DND-41 (cell line): ENCODE measurements around the gene DPEP1.
"Not testable (repeated sequence)": the region's sequence is repeated elsewhere in the genome, so short reads cannot be mapped to it uniquely, and the experiment has no call there.

Source experiments
- ATAC-seq: fragments of 200-7000 bp; cut with Tn5 transposase; 3 replicates; pipeline ENCODE4 v1.9.1; 2021; ENCODE audit warnings: low read depth; ENCODE audit not compliant: insufficient read depth
- DNase-seq: peaks from one replicate; pipeline ENCODE4 v3.0.0-alpha.2; 2020
- H2AFZ ChIP-seq: 2 replicates; pipeline ENCODE4 v1.6.0; 2012; ENCODE audit warnings: low read depth, low read length
- H3K27ac ChIP-seq: 2 replicates; pipeline ENCODE4 v1.5.1; 2012; ENCODE audit warnings: low read length, inconsistent platforms
- H3K27me3 ChIP-seq: fragments of 200-600 bp; sonication (generic); 2 replicates; pipeline ENCODE4 v1.6.0; 2012; ENCODE audit warnings: low read length, mild to moderate bottlenecking, inconsistent platforms; ENCODE audit not compliant: insufficient read depth, poor library complexity
- H3K36me3 ChIP-seq: 2 replicates; pipeline ENCODE4 v1.5.1; 2012; ENCODE audit warnings: low read length, inconsistent platforms; ENCODE audit not compliant: insufficient read depth
- H3K4me1 ChIP-seq: 2 replicates; pipeline ENCODE4 v1.5.1; 2012; ENCODE audit warnings: mild to moderate bottlenecking, low read length; ENCODE audit not compliant: insufficient read depth
- H3K4me2 ChIP-seq: 2 replicates; pipeline ENCODE4 v1.6.0; 2012; ENCODE audit warnings: mild to moderate bottlenecking, moderate library complexity, low read length, inconsistent platforms; ENCODE audit not compliant: insufficient read depth
- H3K4me3 ChIP-seq, 2 experiments: fragments of 200-600 bp in 1 of 2; shearing (Covaris generic) in 1 of 2; 2 replicates each; pipeline ENCODE4 v1.5.1; 2012 to 2016; ENCODE audit warnings: inconsistent platforms in 2 of 2, low read length in 2 of 2, mild to moderate bottlenecking in 2 of 2, low read depth in 1 of 2, moderate library complexity in 1 of 2
- H3K79me2 ChIP-seq: 2 replicates; pipeline ENCODE4 v1.6.0; 2012; ENCODE audit warnings: low read length, inconsistent platforms; ENCODE audit not compliant: insufficient read depth
- H3K9ac ChIP-seq: 2 replicates; pipeline ENCODE4 v1.6.0; 2012; ENCODE audit warnings: low read depth, mild to moderate bottlenecking, inconsistent platforms, low read length, moderate library complexity
- H3K9me3 ChIP-seq: 2 replicates; pipeline ENCODE4 v1.5.1; 2012; ENCODE audit warnings: low read length, moderate library complexity, mild to moderate bottlenecking, inconsistent platforms; ENCODE audit not compliant: insufficient read depth, severe bottlenecking
- H4K20me1 ChIP-seq: 2 replicates; pipeline ENCODE4 v1.6.0; 2012; ENCODE audit warnings: low read length; ENCODE audit not compliant: insufficient read depth
- EZH2 ChIP-seq: IDR thresholded peaks from 3 replicates; pipeline ENCODE4 v1.6.1; 2012; ENCODE audit warnings: borderline replicate concordance, low read depth, mild to moderate bottlenecking, moderate library complexity, low read length, inconsistent platforms; ENCODE audit not compliant: severe bottlenecking
- TF ChIP-seq, protein P1 (sequence below): IDR thresholded peaks from 2 replicates; pipeline ENCODE4 v1.5.1; 2012; ENCODE audit warnings: borderline replicate concordance, low read length, moderate library complexity, mild to moderate bottlenecking; ENCODE audit not compliant: poor library complexity, severe bottlenecking; ENCODE audit errors: extremely low read depth

DPEP1 gene

GRCh38 chr16:89670496-89671431 is 57.3 kb downstream of the DPEP1 start:
- no peak for ATAC-seq
- H3K9me3 ChIP-seq = no peaks in the 10 kb centered on the region
- H4K20me1 ChIP-seq = no peaks in the 10 kb centered on the region
- no peak overlapping the region for H3K4me2 ChIP-seq
- no peak overlapping the region for H3K9ac ChIP-seq
- H3K79me2 ChIP-seq = no peaks in the 10 kb centered on the region
- H3K4me3 ChIP-seq = no peak overlapping the region
- H3K4me1 ChIP-seq = peaks cover 17% of the 10 kb centered on the region
- TF ChIP-seq, protein P1, sequence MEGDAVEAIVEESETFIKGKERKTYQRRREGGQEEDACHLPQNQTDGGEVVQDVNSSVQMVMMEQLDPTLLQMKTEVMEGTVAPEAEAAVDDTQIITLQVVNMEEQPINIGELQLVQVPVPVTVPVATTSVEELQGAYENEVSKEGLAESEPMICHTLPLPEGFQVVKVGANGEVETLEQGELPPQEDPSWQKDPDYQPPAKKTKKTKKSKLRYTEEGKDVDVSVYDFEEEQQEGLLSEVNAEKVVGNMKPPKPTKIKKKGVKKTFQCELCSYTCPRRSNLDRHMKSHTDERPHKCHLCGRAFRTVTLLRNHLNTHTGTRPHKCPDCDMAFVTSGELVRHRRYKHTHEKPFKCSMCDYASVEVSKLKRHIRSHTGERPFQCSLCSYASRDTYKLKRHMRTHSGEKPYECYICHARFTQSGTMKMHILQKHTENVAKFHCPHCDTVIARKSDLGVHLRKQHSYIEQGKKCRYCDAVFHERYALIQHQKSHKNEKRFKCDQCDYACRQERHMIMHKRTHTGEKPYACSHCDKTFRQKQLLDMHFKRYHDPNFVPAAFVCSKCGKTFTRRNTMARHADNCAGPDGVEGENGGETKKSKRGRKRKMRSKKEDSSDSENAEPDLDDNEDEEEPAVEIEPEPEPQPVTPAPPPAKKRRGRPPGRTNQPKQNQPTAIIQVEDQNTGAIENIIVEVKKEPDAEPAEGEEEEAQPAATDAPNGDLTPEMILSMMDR = no peak
- TF ChIP-seq EZH2 = no peak
- no peak overlapping the region for H2AFZ ChIP-seq
- no peak for DNase-seq
- H3K27ac ChIP-seq = no peak overlapping the region
- no peaks in the 10 kb centered on the region for H3K36me3 ChIP-seq
- no peaks in the 10 kb centered on the region for H3K27me3 ChIP-seq

DNA sequence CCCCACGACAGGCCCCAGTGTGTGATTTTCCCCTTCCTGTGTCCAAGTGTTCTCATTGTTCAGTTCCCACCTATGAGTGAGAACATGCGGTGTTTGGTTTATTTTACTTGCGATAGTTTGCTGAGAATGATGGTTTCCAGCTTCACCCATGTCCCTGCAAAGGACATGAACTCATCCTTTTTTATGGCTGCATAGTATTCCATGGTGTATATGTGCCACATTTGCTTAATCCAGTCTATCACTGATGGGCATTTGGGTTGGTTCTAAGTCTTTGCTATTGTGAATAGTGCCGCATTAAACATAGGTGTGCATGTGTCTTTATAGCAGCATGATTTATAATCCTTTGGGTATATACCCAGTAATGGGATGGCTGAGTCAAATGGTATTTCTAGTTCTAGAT is 58.1 kb downstream of the DPEP1 start:
- not testable (repeated sequence) for H3K36me3 ChIP-seq, H3K9me3 ChIP-seq, H3K4me3 ChIP-seq, H4K20me1 ChIP-seq, H3K79me2 ChIP-seq, H3K9ac ChIP-seq, H3K27me3 ChIP-seq, DNase-seq, H2AFZ ChIP-seq, H3K4me2 ChIP-seq, H3K27ac ChIP-seq, ATAC-seq
- H3K4me1 ChIP-seq = peaks cover 17% of the 10 kb centered on the region

DNA sequence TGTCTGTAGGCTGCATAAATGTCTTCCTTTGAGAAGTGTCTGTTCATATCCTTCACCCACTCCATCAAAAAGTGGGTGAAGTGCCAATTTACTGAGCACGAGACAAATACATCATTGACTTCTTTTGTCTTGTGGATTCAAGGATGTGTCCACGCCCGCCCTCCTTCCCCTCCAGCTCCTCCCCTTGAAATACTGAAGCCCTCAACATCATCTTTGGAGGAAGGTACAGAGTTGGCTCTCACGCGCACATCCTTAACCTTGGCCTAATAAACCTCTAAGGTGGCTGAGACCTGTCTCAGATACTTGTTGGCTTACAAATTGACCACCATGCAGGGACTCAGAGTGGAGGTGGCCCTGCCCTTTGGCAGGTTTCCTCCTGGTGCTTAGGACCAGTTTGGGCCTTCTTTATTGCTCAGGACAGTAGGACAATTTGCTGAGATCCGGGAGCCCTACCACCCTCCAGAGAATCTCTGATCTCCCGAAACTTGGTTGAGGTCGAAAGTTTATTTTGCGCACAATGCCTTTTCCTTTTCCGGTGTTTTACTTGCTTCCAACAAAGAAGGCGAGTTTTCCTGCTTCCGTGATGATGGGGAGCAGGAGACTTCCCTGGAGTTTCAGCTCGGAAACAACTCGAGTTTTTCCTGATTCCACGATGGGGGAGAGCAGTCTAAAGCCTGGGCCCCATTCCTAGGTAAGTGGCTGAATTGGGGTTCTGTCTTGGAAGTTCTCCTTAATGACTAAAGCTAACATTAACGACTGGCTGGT is 58.9 kb downstream of the DPEP1 start:
- H3K4me1 ChIP-seq = peaks cover 17% of the 10 kb centered on the region
- no peak for DNase-seq

More for the DNA sequence above, 58.9 kb downstream of the DPEP1 start:
- H3K79me2 ChIP-seq = no peaks in the 10 kb centered on the region
- no peak overlapping the region for H3K4me2 ChIP-seq
- H3K27ac ChIP-seq = no peak overlapping the region
- H3K9ac ChIP-seq = no peak overlapping the region
- TF ChIP-seq EZH2 = no peak
- TF ChIP-seq, protein P1 = no peak
- no peaks in the 10 kb centered on the region for H3K9me3 ChIP-seq
- no peak overlapping the region for H3K4me3 ChIP-seq
- no peaks in the 10 kb centered on the region for H4K20me1 ChIP-seq
- no peaks in the 10 kb centered on the region for H3K36me3 ChIP-seq
- no peak overlapping the region for H2AFZ ChIP-seq
- no peaks in the 10 kb centered on the region for H3K27me3 ChIP-seq
- ATAC-seq = no peak
